ENCODE data around the gene CAPN7. TPM values are rescaled to one million over a fixed set of nuclear protein-coding genes. Genes with fewer than 3 reads are reported as not detected.

CAPN7 gene
- total RNA-seq, 1 experiment from 2014 or later, result 27.7 TPM

- TF ChIP-seq TCF7L2 (IDR thresholded peaks at IDR 0.05; ENCODE audit: borderline replicate concordance, extremely low read depth, insufficient read depth, insufficient read length), result peak; percentile 78
Measured at GRCh38 chr3:15205934-15206661, at the start of gene CAPN7 (continued).

- ATAC-seq (no peak), DNase-seq (ENCODE audit: low read depth, low spot score) (no peak)
- CTCF ChIA-PET, result no interaction called here
- TF ChIP-seq CEBPB (IDR thresholded peaks at IDR 0.05; ENCODE audit: low read depth), result no peak
- no peak for TF ChIP-seq POLR2AphosphoS5 (IDR thresholded peaks at IDR 0.05; ENCODE audit: low read depth, low read length)
- TF ChIP-seq CBX3 (IDR thresholded peaks at IDR 0.05; ENCODE audit: low read depth), result no peak
- TF ChIP-seq REST (IDR thresholded peaks at IDR 0.05; ENCODE audit: low read depth), result no peak
- no peak for TF ChIP-seq SP1 (IDR thresholded peaks at IDR 0.05; ENCODE audit: low read depth)
- TF ChIP-seq ATF3 (IDR thresholded peaks at IDR 0.05), result no peak
- TF ChIP-seq ELF1 (IDR thresholded peaks at IDR 0.05; ENCODE audit: borderline replicate concordance, low read depth), result no peak
- no peak for TF ChIP-seq FOSL1 (IDR thresholded peaks at IDR 0.05; ENCODE audit: low read depth)
- POLR2A ChIA-PET, result no interaction called here
- no peaks in the 10 kb centered on the region for H3K4me1 ChIP-seq (ENCODE audit: control insufficient read depth in 1 of 2, insufficient read depth in 2 of 2, low read length in 2 of 2)
- H3K27ac ChIP-seq (ENCODE audit: low read depth, low read length), result no peak overlapping the region
- BruUV-seq (replicated peaks), result no TSS peak
- H4K20me1 ChIP-seq (ENCODE audit: insufficient read depth), result no peaks in the 10 kb centered on the region
- no peak overlapping the region for H3K4me2 ChIP-seq (ENCODE audit: low read length)
- H3K9ac ChIP-seq (ENCODE audit: low read length), result no peak overlapping the region
- H3K9me2 ChIP-seq (ENCODE audit: insufficient read depth), result no peaks in the 10 kb centered on the region
- no peak overlapping the region for H2AFZ ChIP-seq (ENCODE audit: low read depth, low read length, poor library complexity, severe bottlenecking)
- H3K4me3 ChIP-seq (replicated peaks in 1 of 2; ENCODE audit: low read depth in 1 of 2, low read length in 2 of 2), result no peak overlapping the region
- RAD21 ChIA-PET (ENCODE audit: low non-redundant PET in 1 of 2, low total read pairs in 2 of 2, uncharacterized antibody in 2 of 2, unreplicated experiment in 2 of 2), result no interaction called here
- peaks cover 17% of the 10 kb centered on the region; the same call in 1 of the 2 replicates for H3K27me3 ChIP-seq (ENCODE audit: insufficient read depth, low read length)
- no peaks in the 10 kb centered on the region for H3K79me2 ChIP-seq (ENCODE audit: insufficient read depth, low read length)
- intact Hi-C loops (cut with micrococcal nuclease), result no loop called here
- H3K36me3 ChIP-seq (ENCODE audit: control insufficient read depth in 1 of 2, insufficient read depth in 2 of 2, low read length in 2 of 2), result no peaks in the 10 kb centered on the region
- 0 out of 4 replicates have a peak, but pooled peaks cover 0 to 3% of the 10 kb centered on the region in 2 experiments for H3K9me3 ChIP-seq (ENCODE audit: control insufficient read depth in 1 of 2, insufficient read depth in 1 of 2, low read depth in 1 of 2, low read length in 2 of 2)
Measured at GRCh38 chr3:15157441-15157840, 48.6 kb upstream of the CAPN7 start.
